ENCODE measurements around the gene ASB1. TPM values are rescaled to one million over a fixed set of nuclear protein-coding genes. Genes with fewer than 3 reads are reported as not detected.

The ASB1 gene
- polyA plus RNA-seq, 3 donors from 2014 or later: 30.3 to 53.8 (median 48.1) TPM

DNA sequence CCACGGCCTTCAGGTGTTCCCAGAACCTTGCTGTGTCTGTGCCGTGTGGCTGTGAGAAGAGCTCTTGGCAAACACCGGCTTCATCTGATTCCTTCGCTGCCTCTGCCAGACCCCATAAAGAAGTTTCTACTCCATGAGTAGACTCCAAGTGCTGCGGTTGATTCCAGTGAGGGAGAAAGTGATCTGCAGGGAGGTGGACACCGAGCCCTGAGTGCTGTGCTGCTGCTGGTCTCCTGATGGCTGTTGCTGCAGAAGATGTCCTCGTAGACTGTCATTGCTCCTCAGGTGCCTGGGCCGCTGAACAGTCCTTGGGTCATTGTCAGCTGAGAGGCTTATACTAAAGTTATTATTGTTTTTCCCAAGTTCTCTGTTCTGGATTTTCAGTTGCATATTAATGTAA, 19.6 kb downstream of the ASB1 start:
- peaks cover 14 to 47% (median 33%) of the 10 kb centered on the region in 3 donors for H3K36me3 Mint-ChIP-seq
- H3K27ac Mint-ChIP-seq: no peak overlapping the region

DNA sequence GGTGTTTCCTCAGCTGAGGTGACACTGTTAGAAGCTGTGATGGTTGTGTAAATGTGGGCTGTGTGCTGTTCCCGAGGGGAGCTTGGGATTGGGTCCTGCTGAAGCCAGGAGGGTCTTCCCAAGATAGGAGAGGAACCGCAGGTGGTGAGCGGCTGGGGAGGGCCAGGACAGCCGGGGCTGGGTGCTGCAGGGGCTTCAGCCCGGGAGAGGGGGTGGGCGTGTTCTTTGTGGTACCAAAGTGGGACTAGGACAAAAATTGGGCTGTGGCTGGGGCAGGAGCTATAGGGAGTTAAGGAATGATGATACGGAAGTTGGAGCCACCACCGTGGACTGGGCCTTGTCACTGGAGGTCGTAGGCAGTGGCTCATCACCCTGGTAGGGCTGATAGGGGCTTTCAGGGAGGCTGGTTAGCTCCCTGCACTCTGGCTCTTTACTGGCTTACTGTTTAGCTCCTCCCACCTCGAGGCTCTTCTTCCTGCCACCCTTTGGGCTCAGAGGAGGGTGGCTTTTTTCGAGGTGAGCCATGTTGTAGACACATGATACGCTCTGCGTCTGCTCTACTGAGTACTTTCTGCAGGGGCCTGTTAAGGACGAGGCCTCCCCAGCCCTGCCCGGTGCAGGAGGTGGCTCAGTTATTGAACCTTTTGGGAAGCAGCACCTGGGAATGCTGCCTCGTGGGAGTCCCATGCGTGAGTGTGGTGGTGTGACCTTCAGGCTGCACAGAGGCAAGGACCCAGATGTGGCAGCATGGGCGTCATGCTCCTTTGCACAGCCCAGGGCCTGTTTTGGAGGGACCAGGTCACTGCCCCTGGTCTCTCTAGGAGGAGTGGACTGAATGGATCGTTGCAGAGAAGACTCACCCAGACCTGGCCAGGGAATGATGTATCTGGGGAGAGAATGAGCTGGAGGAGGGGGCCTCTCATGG, 21.6 kb downstream of the ASB1 start:
- peak overlapping the region in 5 of 6 donors; percentile 9 to 76 (median 52) for H3K27ac Mint-ChIP-seq
- H3K27me3 Mint-ChIP-seq (ENCODE audit: low read depth in 3 of 3): no peaks in the 10 kb centered on the region
- DNase-seq: no peak
- H3K9me3 Mint-ChIP-seq: no peaks in the 10 kb centered on the region
- no peak overlapping the region for H3K4me3 Mint-ChIP-seq
- H3K4me1 Mint-ChIP-seq: peaks cover 14 to 45% of the 10 kb centered on the region in 2 donors
- H3K36me3 Mint-ChIP-seq: peaks cover 20 to 59% (median 43%) of the 10 kb centered on the region in 3 donors

More for the DNA sequence above, 19.6 kb downstream of the ASB1 start:
- no peak for DNase-seq
- H3K4me3 Mint-ChIP-seq: no peak overlapping the region
- H3K27me3 Mint-ChIP-seq (ENCODE audit: low read depth in 3 of 3): no peaks in the 10 kb centered on the region
- no peaks in the 10 kb centered on the region for H3K9me3 Mint-ChIP-seq
- peaks cover 28 to 61% of the 10 kb centered on the region in 2 donors for H3K4me1 Mint-ChIP-seq

DNA sequence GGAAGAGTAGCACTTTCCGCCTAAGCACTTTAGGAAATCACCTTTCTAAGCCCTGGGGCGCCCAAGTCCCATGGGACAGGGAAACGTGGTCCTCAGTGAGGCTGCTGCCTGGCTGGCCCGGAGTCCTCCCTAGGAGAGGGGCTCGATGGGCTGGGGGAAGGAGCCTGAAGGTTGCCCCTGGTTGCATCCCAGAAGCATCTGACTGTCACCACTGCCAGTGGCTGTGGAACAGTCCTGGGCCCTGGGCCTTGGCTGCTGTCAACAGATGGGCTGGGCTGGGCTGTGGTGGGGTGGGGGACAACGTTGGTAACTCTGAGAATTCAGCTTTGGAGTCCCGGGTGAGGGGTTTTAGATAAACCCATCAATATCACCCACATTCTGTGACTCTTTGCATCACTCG, 22.5 kb downstream of the ASB1 start:
- Mint-ChIP-seq H3K27me3 (ENCODE audit: low read depth in 3 of 3) (no peaks in the 10 kb centered on the region), H3K4me1 (peaks cover 11 to 35% of the 10 kb centered on the region in 2 donors), H3K4me3 (no peak overlapping the region), H3K27ac (peak overlapping the region in 2 of 6 donors; percentile 38 to 62), H3K9me3 (no peaks in the 10 kb centered on the region), H3K36me3 (peaks cover 21 to 59% (median 43%) of the 10 kb centered on the region in 3 donors)
- no peak for DNase-seq

DNA sequence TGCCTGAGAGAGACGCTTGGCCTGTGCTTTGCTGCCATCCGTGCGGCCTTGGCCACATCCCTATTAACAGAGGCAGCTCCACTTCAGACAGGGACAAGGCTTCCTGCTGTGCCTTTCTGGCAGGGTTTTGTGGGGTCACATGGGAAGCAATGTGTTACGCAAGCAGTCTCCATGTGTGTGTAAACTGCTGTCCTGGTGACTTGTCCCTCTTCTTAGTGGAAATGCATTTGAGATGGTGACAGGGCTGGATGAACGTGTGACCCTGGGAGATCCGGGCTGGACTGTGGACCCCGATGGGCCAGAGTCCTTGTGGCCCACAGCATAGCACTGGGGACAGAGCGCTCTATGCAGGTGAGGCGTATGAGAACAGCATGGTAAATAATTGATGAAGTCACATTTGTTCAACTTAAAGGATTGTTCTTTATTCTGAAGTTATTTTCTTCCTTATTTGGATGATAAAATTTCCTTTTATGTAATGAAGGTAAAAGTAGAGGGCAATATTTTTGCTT, 23.2 kb downstream of the ASB1 start:
- Mint-ChIP-seq H3K36me3 (peaks cover 20 to 54% (median 39%) of the 10 kb centered on the region in 3 donors), H3K4me1 (peaks cover 11 to 30% of the 10 kb centered on the region in 2 donors), H3K27ac (peak overlapping the region in 3 of 6 donors; percentile 2 to 75 (median 25)), H3K9me3 (no peaks in the 10 kb centered on the region), H3K4me3 (no peak overlapping the region), H3K27me3 (ENCODE audit: low read depth in 3 of 3) (no peaks in the 10 kb centered on the region)
- DNase-seq: no peak

DNA sequence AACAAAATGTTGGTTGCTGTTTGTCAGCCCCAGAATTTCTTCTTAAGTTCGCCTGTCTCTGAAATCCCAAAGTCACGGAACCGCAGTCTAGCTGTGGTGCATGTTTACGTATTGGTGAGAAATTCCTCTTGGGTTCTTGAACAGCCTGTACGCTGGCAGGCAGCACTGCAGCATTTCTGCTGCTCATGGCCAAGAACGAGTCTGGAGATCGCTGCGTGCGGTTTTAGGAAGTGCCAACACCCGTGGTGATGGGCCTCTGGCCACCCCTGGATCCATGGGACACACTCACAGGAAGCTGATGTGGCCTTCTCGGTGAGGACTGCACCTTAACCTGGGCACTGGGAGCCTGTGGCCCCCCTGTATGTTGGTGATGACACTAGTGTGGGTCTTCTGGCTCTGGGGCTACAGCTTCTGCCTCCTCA, 23.7 kb downstream of the ASB1 start:
- DNase-seq: no peak
- no peak overlapping the region for H3K4me3 Mint-ChIP-seq
- H3K9me3 Mint-ChIP-seq: no peaks in the 10 kb centered on the region
- peaks cover 8 to 26% of the 10 kb centered on the region in 2 donors for H3K4me1 Mint-ChIP-seq
- H3K27ac Mint-ChIP-seq: no peak overlapping the region
- no peaks in the 10 kb centered on the region for H3K27me3 Mint-ChIP-seq (ENCODE audit: low read depth in 3 of 3)
- peaks cover 20 to 49% (median 35%) of the 10 kb centered on the region in 3 donors for H3K36me3 Mint-ChIP-seq

DNA sequence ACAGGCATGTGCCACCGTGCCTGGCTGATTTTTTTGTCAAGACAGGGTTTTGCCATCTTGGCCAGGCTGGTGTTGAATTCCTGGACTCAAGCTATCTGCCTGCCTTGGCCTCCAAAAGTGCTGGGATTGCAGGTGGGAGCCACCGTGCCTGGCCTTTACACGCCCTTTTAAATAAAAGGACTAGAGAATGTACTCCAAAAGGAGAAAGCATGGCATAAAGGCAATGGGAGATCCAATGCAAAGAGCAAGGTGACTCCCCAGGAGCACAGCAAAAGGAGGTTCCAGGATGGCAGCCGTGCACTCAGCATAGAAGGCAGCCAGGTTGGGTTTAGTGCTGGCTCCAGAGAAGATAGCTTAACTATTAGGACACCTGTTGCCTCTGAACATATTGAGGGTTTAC, 27.1 kb downstream of the ASB1 start:
- no peak for DNase-seq
- Mint-ChIP-seq H3K36me3 (peaks cover 19 to 35% (median 22%) of the 10 kb centered on the region in 3 donors), H3K4me1 (peaks cover 4 to 15% of the 10 kb centered on the region in 2 donors), H3K27ac (no peak overlapping the region), H3K4me3 (no peak overlapping the region), H3K27me3 (ENCODE audit: low read depth in 3 of 3) (peaks cover 0 to 1% (median 0%) of the 10 kb centered on the region in 3 donors), H3K9me3 (peaks cover 0 to 6% (median 0%) of the 10 kb centered on the region in 6 donors)

DNA sequence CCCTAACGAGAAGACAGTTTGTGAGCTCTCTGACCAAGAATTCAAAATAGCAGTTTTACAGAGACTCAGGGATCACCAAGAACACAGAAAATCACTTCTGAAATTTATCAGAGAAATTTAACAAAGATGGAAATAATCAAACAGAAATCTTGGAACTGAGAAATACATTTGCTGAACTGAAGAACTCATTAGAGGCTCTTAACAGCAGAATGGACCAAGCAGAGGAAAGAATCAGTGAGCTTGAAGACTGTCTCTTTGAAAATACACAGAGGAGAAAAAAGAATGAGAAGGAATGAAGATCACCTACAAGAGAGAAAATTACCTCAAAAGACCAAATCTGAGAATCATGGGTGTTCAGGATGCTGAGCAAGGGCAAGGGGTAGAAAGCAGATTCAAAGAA, 29.7 kb downstream of the ASB1 start:
- H3K27ac Mint-ChIP-seq: peak overlapping the region in 1 of 6 donors; percentile 50
- peaks cover 0 to 1% (median 0%) of the 10 kb centered on the region in 3 donors for H3K27me3 Mint-ChIP-seq (ENCODE audit: low read depth in 3 of 3)
- H3K9me3 Mint-ChIP-seq: peaks cover 0 to 6% (median 0%) of the 10 kb centered on the region in 6 donors
- peaks cover 14 to 20% (median 14%) of the 10 kb centered on the region in 3 donors for H3K36me3 Mint-ChIP-seq
- no peak overlapping the region for H3K4me3 Mint-ChIP-seq
- H3K4me1 Mint-ChIP-seq: peaks cover 0 to 2% of the 10 kb centered on the region in 2 donors
- DNase-seq: no peak

DNA sequence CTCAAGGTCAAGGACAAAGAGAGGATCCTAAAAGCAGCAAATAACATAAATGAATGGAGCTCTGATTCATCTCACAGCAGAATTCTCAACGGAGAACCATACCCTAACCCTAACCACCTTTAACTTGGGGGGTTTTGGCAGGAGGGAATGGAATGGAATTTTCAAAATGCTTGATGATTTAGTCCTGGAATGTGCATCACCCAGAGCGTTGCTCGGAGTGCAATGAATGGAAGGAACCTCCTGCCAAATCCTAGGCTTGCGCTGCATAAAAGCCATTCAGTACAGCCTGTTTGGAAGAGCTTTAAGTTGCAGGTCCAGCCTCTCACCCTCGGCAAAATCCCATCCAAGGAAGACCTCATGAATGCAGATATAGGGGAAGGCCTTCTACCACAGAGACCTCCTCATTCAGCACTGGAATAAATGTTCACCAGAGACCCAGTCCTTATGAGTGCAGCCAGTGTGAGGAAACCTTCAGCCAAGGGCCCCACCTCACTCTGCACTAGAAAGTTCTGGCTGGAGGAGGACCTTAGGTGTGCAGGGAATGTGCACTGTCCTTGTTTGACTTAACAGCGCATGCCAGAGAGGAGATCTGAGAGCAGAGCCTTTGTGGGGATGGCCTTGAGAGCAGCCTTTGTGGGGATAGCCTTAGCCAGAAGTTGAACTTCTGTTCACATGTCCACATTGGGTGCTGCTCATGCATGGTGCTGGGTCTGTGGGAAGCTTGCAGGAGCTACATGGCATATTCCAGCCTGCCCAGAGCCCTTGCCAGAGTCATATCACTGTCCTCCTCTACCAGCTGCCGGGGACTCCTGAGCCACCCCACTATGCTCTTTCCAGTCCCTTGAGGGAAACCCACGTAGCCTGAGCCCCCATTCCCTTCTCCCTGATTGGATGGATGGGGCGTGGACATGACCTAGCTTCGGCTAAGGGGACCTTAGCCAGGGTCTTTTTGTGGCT, 30.5 kb downstream of the ASB1 start:
- no peak overlapping the region for H3K4me3 Mint-ChIP-seq
- H3K27ac Mint-ChIP-seq: peak overlapping the region in 1 of 6 donors; percentile 7
- DNase-seq: no peak
- H3K36me3 Mint-ChIP-seq: peaks cover 9 to 13% (median 10%) of the 10 kb centered on the region in 3 donors
- no peaks in the 10 kb centered on the region for H3K4me1 Mint-ChIP-seq
- peaks cover 0 to 6% (median 0%) of the 10 kb centered on the region in 6 donors for H3K9me3 Mint-ChIP-seq
- H3K27me3 Mint-ChIP-seq (ENCODE audit: low read depth in 3 of 3): peaks cover 0 to 1% (median 0%) of the 10 kb centered on the region in 3 donors

DNA sequence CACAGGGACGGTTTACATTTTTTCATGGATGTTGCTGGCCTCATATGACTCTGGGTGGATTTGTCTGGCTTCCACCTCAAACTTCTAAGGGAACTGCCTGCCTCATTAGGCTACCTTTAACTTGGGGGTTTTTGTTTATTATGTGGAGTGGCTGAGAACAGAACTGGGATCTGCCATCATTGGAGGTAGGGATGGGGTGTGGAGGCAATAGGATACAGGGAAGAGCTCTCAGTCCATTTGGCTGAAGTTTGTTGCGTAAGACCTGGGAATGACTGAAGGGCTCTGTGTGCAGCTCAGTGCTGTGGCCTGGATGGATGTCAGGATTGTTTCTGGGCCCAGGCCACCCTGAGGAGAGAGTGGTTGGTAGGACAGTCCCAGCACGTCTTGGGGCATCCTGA, 31.2 kb downstream of the ASB1 start:
- Mint-ChIP-seq H3K27ac (no peak overlapping the region), H3K4me3 (no peak overlapping the region), H3K4me1 (no peaks in the 10 kb centered on the region), H3K9me3 (peaks cover 0 to 6% (median 0%) of the 10 kb centered on the region in 6 donors), H3K36me3 (peaks cover 4 to 8% (median 8%) of the 10 kb centered on the region in 3 donors), H3K27me3 (ENCODE audit: low read depth in 3 of 3) (peaks cover 0 to 1% (median 0%) of the 10 kb centered on the region in 3 donors)
- no peak for DNase-seq

DNA sequence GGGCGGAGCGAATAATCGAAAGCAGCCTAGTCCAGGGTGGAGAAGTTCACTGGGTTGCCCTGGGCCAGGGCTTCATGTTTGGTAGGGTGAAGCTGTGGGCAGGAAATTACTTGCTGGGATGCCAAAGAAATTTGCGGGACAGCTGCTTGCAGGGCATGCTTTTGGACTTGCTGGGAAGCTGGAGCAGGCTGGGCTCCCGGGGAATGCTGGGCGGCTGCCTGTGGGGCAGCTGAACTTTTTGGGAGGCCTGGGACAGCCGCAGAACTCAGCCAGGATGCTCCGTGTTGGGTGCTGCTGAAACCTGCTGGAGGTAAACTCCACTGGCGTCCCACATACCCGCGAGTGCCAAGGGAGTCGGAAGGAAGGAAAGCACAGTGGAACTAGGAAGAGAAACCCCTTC, 31.9 kb downstream of the ASB1 start:
- Mint-ChIP-seq H3K4me1 (no peaks in the 10 kb centered on the region), H3K27me3 (ENCODE audit: low read depth in 3 of 3) (peaks cover 0 to 1% (median 0%) of the 10 kb centered on the region in 3 donors), H3K4me3 (no peak overlapping the region), H3K36me3 (peaks cover 4 to 8% (median 8%) of the 10 kb centered on the region in 3 donors), H3K9me3 (peaks cover 0 to 6% (median 0%) of the 10 kb centered on the region in 6 donors), H3K27ac (no peak overlapping the region)
- no peak for DNase-seq

DNA sequence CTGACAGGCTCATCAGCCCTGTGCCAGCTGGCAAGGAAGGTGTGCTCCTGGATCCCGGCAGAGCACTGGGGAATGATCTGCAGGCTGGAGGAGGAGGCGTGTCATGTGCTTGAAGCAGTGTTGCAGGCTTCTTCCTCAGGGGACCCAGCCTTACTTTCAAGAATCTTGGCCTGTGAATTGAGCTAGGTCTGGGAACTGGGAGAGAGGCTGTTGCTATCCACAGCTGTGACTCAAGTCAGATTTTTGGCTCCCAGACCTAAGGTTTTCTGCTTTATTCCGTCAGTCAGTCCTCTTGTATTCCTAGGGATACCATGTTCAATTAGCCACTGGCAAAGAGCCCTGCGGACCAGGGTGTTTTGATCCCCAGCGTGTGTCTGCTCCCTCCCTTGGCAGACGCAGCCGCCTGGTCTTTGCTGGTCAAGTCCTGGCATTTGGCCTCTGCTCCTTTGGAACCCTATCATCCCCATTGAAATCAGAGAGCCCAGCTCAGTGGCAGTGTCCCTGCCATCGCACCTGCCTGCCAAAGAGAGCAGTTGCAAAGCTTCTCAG, 32.4 kb downstream of the ASB1 start:
- Mint-ChIP-seq H3K9me3 (peaks cover 0 to 6% (median 0%) of the 10 kb centered on the region in 6 donors), H3K27ac (no peak overlapping the region), H3K4me1 (no peaks in the 10 kb centered on the region), H3K36me3 (peaks cover 4 to 8% (median 8%) of the 10 kb centered on the region in 3 donors), H3K4me3 (no peak overlapping the region), H3K27me3 (ENCODE audit: low read depth in 3 of 3) (peaks cover 0 to 1% (median 0%) of the 10 kb centered on the region in 3 donors)
- DNase-seq: no peak

DNA sequence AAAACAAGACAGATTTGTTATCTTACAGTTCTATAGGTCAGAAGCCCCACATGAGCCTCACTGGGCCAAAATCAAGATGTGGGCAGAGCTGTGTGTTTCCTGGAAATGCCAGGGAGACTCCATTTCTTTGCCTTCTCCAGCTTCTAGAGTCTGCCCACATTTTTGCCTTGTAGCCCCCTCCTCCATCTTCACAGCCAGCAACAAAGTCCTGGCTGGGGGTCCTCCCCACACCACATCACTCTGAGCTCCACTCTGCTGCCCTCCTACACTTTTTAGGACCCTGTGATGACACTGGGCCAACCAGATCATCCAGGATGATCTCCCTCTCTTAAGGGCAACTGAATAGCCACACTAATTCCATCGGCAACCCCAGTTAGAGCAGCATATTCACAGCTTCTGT, 34.3 kb downstream of the ASB1 start:
- peaks cover 0 to 6% (median 0%) of the 10 kb centered on the region in 6 donors for H3K9me3 Mint-ChIP-seq
- no peaks in the 10 kb centered on the region for H3K4me1 Mint-ChIP-seq
- H3K27ac Mint-ChIP-seq: peak overlapping the region in 2 of 6 donors; percentile 31 to 44
- DNase-seq: no peak
- peaks cover 0 to 1% (median 0%) of the 10 kb centered on the region in 3 donors for H3K27me3 Mint-ChIP-seq (ENCODE audit: low read depth in 3 of 3)
- H3K4me3 Mint-ChIP-seq: no peak overlapping the region
- peaks cover 4 to 7% (median 5%) of the 10 kb centered on the region in 3 donors for H3K36me3 Mint-ChIP-seq

DNA sequence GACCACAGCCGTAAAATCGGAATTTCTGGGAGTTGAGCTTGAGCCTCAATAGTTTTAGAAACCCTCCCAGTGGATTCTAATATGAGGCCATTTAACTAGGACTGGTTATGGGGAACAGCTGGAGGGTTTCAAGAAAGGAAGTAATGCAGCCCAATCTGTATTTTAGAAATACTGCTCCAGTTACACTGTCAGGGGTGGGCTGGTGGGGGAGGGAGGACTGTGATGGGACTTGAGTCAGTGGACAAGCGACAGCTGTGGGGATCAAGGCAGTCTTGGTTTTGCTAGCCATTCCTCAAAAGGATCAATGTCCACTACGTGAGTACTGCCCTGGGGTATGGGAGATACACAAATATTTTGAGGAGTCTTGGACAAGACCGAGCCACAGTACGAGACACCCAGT, 34.8 kb downstream of the ASB1 start:
- Mint-ChIP-seq H3K4me3 (no peak overlapping the region), H3K9me3 (peaks cover 0 to 3% (median 0%) of the 10 kb centered on the region in 6 donors), H3K36me3 (peaks cover 2 to 3% (median 3%) of the 10 kb centered on the region in 3 donors), H3K27me3 (ENCODE audit: low read depth in 3 of 3) (peaks cover 0 to 1% (median 0%) of the 10 kb centered on the region in 3 donors), H3K27ac (no peak overlapping the region), H3K4me1 (no peaks in the 10 kb centered on the region)
- no peak for DNase-seq

Data from immature natural killer cell (primary cell).